ENCODE data around the gene CEP135. TPM values are rescaled to one million over a fixed set of nuclear protein-coding genes. Genes with fewer than 3 reads are reported as not detected.
"Not testable (repeated sequence)": the region's sequence is repeated elsewhere in the genome, so short reads cannot be mapped to it uniquely, and the experiment has no call there.

The CEP135 gene
- total and polyA plus RNA-seq, 8 donors = 1.3 to 4.3 (median 1.9) TPM

- ATAC-seq = no peak
- no peaks in the 10 kb centered on the region for H3K4me1 ChIP-seq
- H3K9me3 ChIP-seq = no peaks in the 10 kb centered on the region
- DNase-seq = no peak
- no peak overlapping the region for H3K4me3 ChIP-seq
- no peak for FAIRE-seq
- H3K27me3 ChIP-seq = no peaks in the 10 kb centered on the region
- no peak for TF ChIP-seq CTCF (IDR thresholded peaks at IDR 0.05)
- no peak overlapping the region for H3K27ac ChIP-seq
- no peaks in the 10 kb centered on the region for H3K36me3 ChIP-seq
- intact Hi-C loops (cut with DNase I) = no loop called here
- WGBS, 2 donors = 42 to 43% methylated on average over 4 of the region's 4 CpGs
Observed at GRCh38 chr4:56062526-56063145, 113.9 kb downstream of the CEP135 start.

- no peaks in the 10 kb centered on the region for H3K9me3 ChIP-seq
- FAIRE-seq (no peak), ATAC-seq (no peak), DNase-seq (no peak)
- TF ChIP-seq CTCF (IDR thresholded peaks at IDR 0.05) = no peak
- H3K36me3 ChIP-seq = no peaks in the 10 kb centered on the region
- no peak overlapping the region for H3K4me3 ChIP-seq
- 76 to 93% methylated on average over 2 of the region's 2 CpGs for WGBS, 2 donors
- H3K27me3 ChIP-seq = no peaks in the 10 kb centered on the region
- no peaks in the 10 kb centered on the region for H3K4me1 ChIP-seq
- no peak overlapping the region for H3K27ac ChIP-seq
- intact Hi-C loops (cut with DNase I) = no loop called here
Observed at GRCh38 chr4:56066493-56066892, 117.7 kb downstream of the CEP135 start.

GRCh38 chr4:56067826-56068225 is 119.1 kb downstream of the CEP135 start:
- no peak for FAIRE-seq
- no peak for TF ChIP-seq CTCF (IDR thresholded peaks at IDR 0.05)
- intact Hi-C loops (cut with DNase I) = no loop called here
- H3K36me3 ChIP-seq = no peaks in the 10 kb centered on the region
- H3K4me3 ChIP-seq = no peak overlapping the region
- ATAC-seq = no peak
- no peak overlapping the region for H3K27ac ChIP-seq
- H3K27me3 ChIP-seq = no peaks in the 10 kb centered on the region
- no peak for DNase-seq
- H3K4me1 ChIP-seq = no peaks in the 10 kb centered on the region
- 71% methylated on average over 6 of the region's 6 CpGs for WGBS, 2 donors
- no peaks in the 10 kb centered on the region for H3K9me3 ChIP-seq

- H3K27me3 ChIP-seq; FAIRE-seq; DNase-seq; H3K27ac ChIP-seq; H3K4me3 ChIP-seq; H3K4me1 ChIP-seq; H3K9me3 ChIP-seq; ATAC-seq; intact Hi-C loops (cut with DNase I); H3K36me3 ChIP-seq: not testable (repeated sequence)
- WGBS, 2 donors = 68 to 87% methylated on average over 3 of the region's 3 CpGs
Observed at GRCh38 chr4:56072730-56073129, 124.0 kb downstream of the CEP135 start.

- intact Hi-C loops (cut with DNase I) = no loop called here
- ATAC-seq = no peak
- Histone ChIP-seq H3K4me1 (no peaks in the 10 kb centered on the region), H3K36me3 (no peaks in the 10 kb centered on the region), H3K27me3 (no peaks in the 10 kb centered on the region), H3K4me3 (no peak overlapping the region), H3K9me3 (no peaks in the 10 kb centered on the region), H3K27ac (no peak overlapping the region)
- TF ChIP-seq CTCF (IDR thresholded peaks at IDR 0.05) = no peak
- WGBS, 2 donors = 73 to 85% methylated on average over 2 of the region's 2 CpGs
- no peak for FAIRE-seq
- DNase-seq = no peak
Observed at GRCh38 chr4:56077676-56078075, 128.9 kb downstream of the CEP135 start.
